OCI-LY3 (cell line): ENCODE data around the gene CNP.

Experiments
- CTCF ChIP-seq: fragments of 200-600, 300-600 bp; sonication (generic); IDR thresholded peaks from 2 replicates; pipeline ENCODE4 v1.5.1; 2014; ENCODE audit warnings: antibody characterized with exemption, low read length, low read depth
- EZH2phosphoT487 ChIP-seq: fragments of 200-600 bp; shearing (Covaris generic); IDR thresholded peaks from 2 replicates; pipeline ENCODE4 v1.6.1; 2018; ENCODE audit warnings: antibody characterized with exemption, mixed run types, low read depth

GRCh38 chr17:41944943-41945342 is 21.7 kb upstream of the CNP start:
- TF ChIP-seq CTCF = no peak
- TF ChIP-seq EZH2phosphoT487 = no peak
